Ishikawa (cell line): ENCODE results near the gene MCRS1.

Experiments
- CEBPB ChIP-seq: IDR thresholded peaks from 2 replicates; pipeline ENCODE4 v1.6.1; 2012
- CREB1 ChIP-seq: IDR thresholded peaks from 2 replicates; pipeline ENCODE4 v1.6.1; 2012; ENCODE audit warnings: low read depth
- EGR1 ChIP-seq: IDR thresholded peaks from 2 replicates; pipeline ENCODE4 v1.6.1; 2012
- EP300 ChIP-seq: IDR thresholded peaks from 2 replicates; pipeline ENCODE4 v1.6.1; 2012; ENCODE audit warnings: borderline replicate concordance
- FOXM1 ChIP-seq: IDR thresholded peaks from 2 replicates; pipeline ENCODE4 v1.6.1; 2012; ENCODE audit warnings: low read depth, borderline replicate concordance
- MAX ChIP-seq: IDR thresholded peaks from 2 replicates; pipeline ENCODE4 v1.6.1; 2012
- NFIC ChIP-seq: IDR thresholded peaks from 2 replicates; pipeline ENCODE4 v1.6.1; 2012
- RAD21 ChIP-seq: IDR thresholded peaks from 2 replicates; pipeline ENCODE4 v1.6.1; 2012; ENCODE audit warnings: low read depth
- REST ChIP-seq: IDR thresholded peaks from 2 replicates; pipeline ENCODE4 v1.6.1; 2012; ENCODE audit warnings: low read depth, mild to moderate bottlenecking
- TAF1 ChIP-seq: IDR thresholded peaks from 2 replicates; pipeline ENCODE4 v1.6.1; 2012; ENCODE audit warnings: low read depth, mild to moderate bottlenecking
- TCF12 ChIP-seq: IDR thresholded peaks from 2 replicates; pipeline ENCODE4 v1.6.1; 2012; ENCODE audit warnings: low read depth
- TEAD4 ChIP-seq: IDR thresholded peaks from 2 replicates; pipeline ENCODE4 v1.6.1; 2012
- USF1 ChIP-seq: IDR thresholded peaks from 2 replicates; pipeline ENCODE4 v1.6.1; 2012
- YY1 ChIP-seq: IDR thresholded peaks from 2 replicates; pipeline ENCODE4 v1.6.1; 2012; ENCODE audit warnings: low read depth
- ZBTB7A ChIP-seq: IDR thresholded peaks from 2 replicates; pipeline ENCODE4 v1.6.1; 2012; ENCODE audit warnings: low read depth

Gene MCRS1

GRCh38 chr12:49524660-49525324 lies 43.1 kb downstream of the MCRS1 start:
- no peak for TF ChIP-seq YY1
- TF ChIP-seq ZBTB7A = no peak
- no peak for TF ChIP-seq EP300
- no peak for TF ChIP-seq USF1
- TF ChIP-seq CREB1 = no peak
- TF ChIP-seq CEBPB = no peak
- TF ChIP-seq NFIC = no peak
- TF ChIP-seq TCF12 = no peak
- no peak for TF ChIP-seq TAF1

- TF ChIP-seq USF1 = no peak
- no peak for TF ChIP-seq YY1
- no peak for TF ChIP-seq ZBTB7A
- no peak for TF ChIP-seq FOXM1
- TF ChIP-seq RAD21 = no peak
- no peak for TF ChIP-seq REST
- no peak for TF ChIP-seq TCF12
These were observed 46.6 kb downstream of the MCRS1 start for GRCh38 chr12:49521389-49521788.

GRCh38 chr12:49519574-49519936 lies 48.4 kb downstream of the MCRS1 start:
- TF ChIP-seq USF1 (no peak), YY1 (no peak), FOXM1 (no peak), NFIC (no peak), MAX (no peak), TAF1 (no peak), TCF12 (no peak), TEAD4 (no peak), REST (no peak), RAD21 (no peak), EGR1 (no peak), ZBTB7A (no peak), CREB1 (no peak), CEBPB (no peak), EP300 (no peak)

GRCh38 chr12:49518914-49519573 lies 48.9 kb downstream of the MCRS1 start:
- no peak for TF ChIP-seq NFIC
- no peak for TF ChIP-seq CEBPB
- no peak for TF ChIP-seq TCF12
- TF ChIP-seq TEAD4 = no peak
- TF ChIP-seq CREB1 = no peak
- TF ChIP-seq RAD21 = no peak
- TF ChIP-seq YY1 = no peak
- no peak for TF ChIP-seq REST
- no peak for TF ChIP-seq ZBTB7A
- no peak for TF ChIP-seq EP300
- no peak for TF ChIP-seq USF1
- TF ChIP-seq TAF1 = no peak
